WTC11 (cell line): ENCODE measurements around the gene HMGB4. TPM values are rescaled to one million over a fixed set of nuclear protein-coding genes. Genes with fewer than 3 reads are reported as not detected.

Experiments used
- ATAC-seq: fragments of 200-7000 bp; cut with Tn5 transposase; 2 replicates; pipeline ENCODE4 v1.10.0; 2021; ENCODE audit warnings: mild to moderate bottlenecking, moderate library complexity
- CTCF ChIA-PET: fragments of 300-600 bp; sonication (Branson Sonifier 250); formaldehyde crosslinking; loops from one replicate; lab custom pipeline; 2021; ENCODE audit warnings: antibody characterized with exemption; lab: Charles Lee
- POLR2A ChIA-PET: fragments of 350-600 bp; sonication (Branson Sonifier 250); formaldehyde crosslinking; loops from one replicate; lab custom pipeline; 2021; ENCODE audit warnings: antibody characterized with exemption; lab: Charles Lee
- DNase-seq: peaks from one replicate; pipeline ENCODE4 v3.0.0; 2021; ENCODE audit warnings: low spot score
- H3K27ac Mint-ChIP-seq: 2 replicates; pipeline ENCODE4 v1.8.0; 2021; ENCODE audit warnings: mixed read lengths
- H3K27me3 Mint-ChIP-seq: 2 replicates; pipeline ENCODE4 v1.8.0; 2021; ENCODE audit warnings: low read depth, mild to moderate bottlenecking, moderate library complexity, mixed read lengths
- H3K36me3 Mint-ChIP-seq: 2 replicates; pipeline ENCODE4 v1.8.0; 2021; ENCODE audit warnings: mixed read lengths
- H3K4me1 Mint-ChIP-seq: 2 replicates; pipeline ENCODE4 v1.8.0; 2022; ENCODE audit warnings: mixed read lengths
- H3K4me3 Mint-ChIP-seq: 2 replicates; pipeline ENCODE4 v1.8.0; 2021; ENCODE audit warnings: mild to moderate bottlenecking, moderate library complexity, mixed read lengths
- H3K9me3 Mint-ChIP-seq: 2 replicates; pipeline ENCODE4 v1.8.0; 2021; ENCODE audit warnings: mixed read lengths
- AFF4 ChIP-seq: sonication (generic); formaldehyde crosslinking; IDR thresholded peaks from 2 replicates; pipeline ENCODE4 v1.8.1; 2023; ENCODE audit warnings: mild to moderate bottlenecking, missing genetic modification reagents, borderline replicate concordance
- ATF1 ChIP-seq: sonication (generic); formaldehyde crosslinking; IDR thresholded peaks from 2 replicates; pipeline ENCODE4 v1.8.1; 2023; ENCODE audit warnings: mild to moderate bottlenecking, moderate library complexity, missing genetic modification reagents
- E2F4 ChIP-seq: sonication (generic); formaldehyde crosslinking; IDR thresholded peaks from 2 replicates; pipeline ENCODE4 v1.8.1; 2022; ENCODE audit warnings: low read depth, mild to moderate bottlenecking, moderate library complexity, missing genetic modification reagents, borderline replicate concordance
- ERG ChIP-seq: fragments of 250-450 bp; sonication (Bioruptor Pico); IDR thresholded peaks from 2 replicates; pipeline ENCODE4 v1.8.0; 2021; ENCODE audit warnings: mild to moderate bottlenecking
- FOXJ3 ChIP-seq: sonication (generic); formaldehyde crosslinking; IDR thresholded peaks from 2 replicates; pipeline ENCODE4 v1.9.0; 2021; ENCODE audit warnings: missing genetic modification reagents, mild to moderate bottlenecking, borderline replicate concordance
- FOXP1 ChIP-seq: sonication (generic); formaldehyde crosslinking; IDR thresholded peaks from 2 replicates; pipeline ENCODE4 v1.8.0; 2022; ENCODE audit warnings: missing genetic modification reagents, mild to moderate bottlenecking, moderate library complexity, borderline replicate concordance
- GABPB1 ChIP-seq: sonication (generic); formaldehyde crosslinking; IDR thresholded peaks from 2 replicates; pipeline ENCODE4 v1.8.1; 2023; ENCODE audit warnings: mild to moderate bottlenecking, missing genetic modification reagents
- KAT7 ChIP-seq: sonication (generic); formaldehyde crosslinking; IDR thresholded peaks from 2 replicates; pipeline ENCODE4 v1.8.1; 2023; ENCODE audit warnings: missing genetic modification reagents, mild to moderate bottlenecking, borderline replicate concordance
- MAX ChIP-seq: sonication (generic); formaldehyde crosslinking; IDR thresholded peaks from 2 replicates; pipeline ENCODE4 v1.8.0; 2022; ENCODE audit warnings: mild to moderate bottlenecking, missing genetic modification reagents
- MLX ChIP-seq: sonication (generic); formaldehyde crosslinking; IDR thresholded peaks from 2 replicates; pipeline ENCODE4 v1.8.1; 2023; ENCODE audit warnings: mild to moderate bottlenecking, missing genetic modification reagents, moderate library complexity
- NFATC4 ChIP-seq: fragments of 250-450 bp; sonication (Bioruptor Pico); IDR thresholded peaks from 2 replicates; pipeline ENCODE4 v1.9.0; 2021; ENCODE audit warnings: mild to moderate bottlenecking
- NFE2L1 ChIP-seq: sonication (generic); formaldehyde crosslinking; IDR thresholded peaks from 2 replicates; pipeline ENCODE4 v1.8.1; 2023; ENCODE audit warnings: missing genetic modification reagents
- NR2C2 ChIP-seq: sonication (generic); formaldehyde crosslinking; IDR thresholded peaks from 2 replicates; pipeline ENCODE4 v1.8.0; 2022; ENCODE audit warnings: mild to moderate bottlenecking, missing genetic modification reagents
- SMAD4 ChIP-seq: sonication (generic); formaldehyde crosslinking; IDR thresholded peaks from 2 replicates; pipeline ENCODE4 v1.8.0; 2022; ENCODE audit warnings: mild to moderate bottlenecking, missing genetic modification reagents
- TEAD1 ChIP-seq: sonication (generic); formaldehyde crosslinking; IDR thresholded peaks from 2 replicates; pipeline ENCODE4 v1.8.0; 2022; ENCODE audit warnings: mild to moderate bottlenecking, missing genetic modification reagents
- TP53 ChIP-seq: sonication (generic); formaldehyde crosslinking; IDR thresholded peaks from 2 replicates; pipeline ENCODE4 v1.8.1; 2023; ENCODE audit warnings: mild to moderate bottlenecking, missing genetic modification reagents
- ZBTB43 ChIP-seq: sonication (generic); formaldehyde crosslinking; IDR thresholded peaks from 2 replicates; pipeline ENCODE4 v1.8.1; 2023; ENCODE audit warnings: mild to moderate bottlenecking, missing genetic modification reagents
- ZMAT4 ChIP-seq: fragments of 250-450 bp; sonication (Bioruptor Pico); IDR thresholded peaks from 2 replicates; pipeline ENCODE4 v1.9.0; 2021; ENCODE audit warnings: mild to moderate bottlenecking
- ZNF121 ChIP-seq: sonication (generic); formaldehyde crosslinking; IDR thresholded peaks from 2 replicates; pipeline ENCODE4 v1.8.0; 2023; ENCODE audit warnings: missing genetic modification reagents
- ZNF396 ChIP-seq: fragments of 250-450 bp; sonication (Bioruptor Pico); IDR thresholded peaks from 2 replicates; pipeline ENCODE4 v1.8.0; 2021; ENCODE audit warnings: mild to moderate bottlenecking, moderate library complexity, borderline replicate concordance
- ZNF425 ChIP-seq: fragments of 250-450 bp; sonication (Bioruptor Pico); conservative IDR thresholded peaks from 2 replicates; pipeline ENCODE4 v1.9.0; 2021; ENCODE audit warnings: mild to moderate bottlenecking
- ZNF532 ChIP-seq: fragments of 250-450 bp; sonication (Bioruptor Pico); IDR thresholded peaks from 2 replicates; pipeline ENCODE4 v1.9.0; 2021; ENCODE audit warnings: mild to moderate bottlenecking, borderline replicate concordance
- total RNA-seq: library from RNA; stranded (reverse); gene quantifications from 3 replicates; pipeline ENCODE4 v1.2.3, GENCODE V29; 2021

The HMGB4 gene
- total RNA-seq, 1 experiment from 2014 or later = not detected

- no peak for TF ChIP-seq ATF1
- no peak for TF ChIP-seq TEAD1 (CRISPR knock-in tag)
- no peak for TF ChIP-seq NR2C2 (CRISPR knock-in tag)
- TF ChIP-seq AFF4 (CRISPR knock-in tag) = no peak
- TF ChIP-seq FOXP1 (CRISPR knock-in tag) = no peak
- TF ChIP-seq, all 79 proteins: peak for 0
These were observed 37.6 kb upstream of the HMGB4 start (continued) for GRCh38 chr1:33826311-33826710.

GRCh38 chr1:33826711-33827110 is 37.2 kb upstream of the HMGB4 start:
- no peak overlapping the region for H3K27ac Mint-ChIP-seq
- H3K4me3 Mint-ChIP-seq = no peak overlapping the region
- no peak for DNase-seq
- H3K9me3 Mint-ChIP-seq = peaks cover 27% of the 10 kb centered on the region
- H3K4me1 Mint-ChIP-seq = no peaks in the 10 kb centered on the region
- H3K27me3 Mint-ChIP-seq = peaks cover 7% of the 10 kb centered on the region
- peaks cover 37% of the 10 kb centered on the region for H3K36me3 Mint-ChIP-seq
- ATAC-seq = no peak
- CTCF ChIA-PET = no interaction called here
- POLR2A ChIA-PET = no interaction called here
- no peak for TF ChIP-seq GABPB1 (CRISPR knock-in tag)
- TF ChIP-seq E2F4 = no peak
- no peak for TF ChIP-seq ZBTB43 (CRISPR knock-in tag)
- no peak for TF ChIP-seq TP53 (CRISPR knock-in tag)
- no peak for TF ChIP-seq NFATC4
- no peak for TF ChIP-seq ERG (CRISPR knock-in tag)
- TF ChIP-seq FOXJ3 (CRISPR knock-in tag) = no peak
- no peak for TF ChIP-seq SMAD4 (CRISPR knock-in tag)
- no peak for TF ChIP-seq MLX (CRISPR knock-in tag)
- no peak for TF ChIP-seq NFE2L1 (CRISPR knock-in tag)
- TF ChIP-seq ZMAT4 (CRISPR knock-in tag) = no peak
- no peak for TF ChIP-seq ZNF396
- no peak for TF ChIP-seq ZNF121 (CRISPR knock-in tag)
- TF ChIP-seq KAT7 (CRISPR knock-in tag) = no peak
- TF ChIP-seq ZNF532 (CRISPR knock-in tag) = no peak
- TF ChIP-seq ZNF425 (CRISPR knock-in tag) = no peak
- no peak for TF ChIP-seq MAX (CRISPR knock-in tag)
